Body of pancreas (tissue), 4 donors: Measurements from ENCODE around the gene OAS3. TPM values are rescaled to one million over a fixed set of nuclear protein-coding genes. Genes with fewer than 3 reads are reported as not detected.

Experiments
- ATAC-seq: fragments of 150-250 bp; one replicate; pipeline ENCODE4 v1.9.1; 2016
- DNase-seq, 4 donors: peaks; one replicate each; pipeline ENCODE4 v3.0.0-alpha.2; 2019
- H3K27ac ChIP-seq, 4 donors: fragments of 200-600 bp; sonication (generic); 1 replicate in 3 of 4; 2 replicates in 1 of 4; pipeline versions ENCODE4 v1.5.1 to v1.6.1; 2016 to 2019; ENCODE audit warnings: mild to moderate bottlenecking in 1 of 4, mixed read lengths in 1 of 4, moderate library complexity in 1 of 4
- H3K27me3 ChIP-seq, 2 donors: fragments of 200-600 bp; sonication (generic); one replicate each; pipeline ENCODE4 v1.6.0; 2016; ENCODE audit warnings: mild to moderate bottlenecking in 1 of 2
- H3K36me3 ChIP-seq, 2 donors: fragments of 200-600 bp; sonication (generic); replicated peaks in 1 of 2; 2 replicates each; pipeline ENCODE4 v1.5.1; 2016; ENCODE audit warnings: low read depth in 2 of 2; ENCODE audit not compliant: insufficient read depth in 1 of 2
- H3K4me1 ChIP-seq: fragments of 200-600 bp; sonication (generic); one replicate; pipeline ENCODE4 v1.6.0; 2016
- H3K4me3 ChIP-seq, 2 donors: fragments of 200-600 bp; sonication (generic); 1 replicate in 1 of 2; 2 replicates in 1 of 2; pipeline ENCODE4 v1.5.1; 2016 to 2019
- H3K9me3 ChIP-seq, 3 donors: fragments of 200-600 bp; sonication (generic); 1 replicate in 2 of 3; 2 replicates in 1 of 3; pipeline ENCODE4 v1.5.1; 2016
- POLR2A ChIP-seq, 3 donors: fragments of 450-650 bp; IDR thresholded peaks; one replicate each; pipeline ENCODE4 v1.6.1; 2016; ENCODE audit warnings: antibody characterized with exemption in 3 of 3, mild to moderate bottlenecking in 2 of 3
- WGBS, 2 donors: methylation state at CpG; one replicate each; pipeline ENCODE4 v1.1.5; 2017; 5-methylcytosine and 5-hydroxymethylcytosine counted together
- intact Hi-C: fragments of 100-400 bp; cut with DNase I; formaldehyde crosslinking; loops from one replicate; pipeline ENCODE4 v1.15.1; 2023
- total RNA-seq, 2 donors: library from RNA; depleted of rRNA; stranded (reverse); fragments of >200 nt; gene quantifications; one replicate each; pipeline ENCODE4 v1.1.0, GENCODE V29; 2016
- TF ChIP-seq, protein P1 (sequence below), 7 experiments: fragments of 450-650 bp in 4 of 7; fragments of 200-600 bp in 3 of 7; sonication (generic) in 3 of 7; IDR thresholded peaks; one replicate each; pipeline ENCODE4 v1.5.1; 2016 to 2019; ENCODE audit warnings: antibody characterized with exemption in 7 of 7

Gene OAS3
- total RNA-seq, 2 donors from 2014 or later: 2.3 to 18.1 TPM

GRCh38 chr12:112944024-112944690, 5.9 kb downstream of the OAS3 start:
- Histone ChIP-seq H3K36me3 (no peaks in the 10 kb centered on the region), H3K27ac (no peak overlapping the region), H3K27me3 (no peaks in the 10 kb centered on the region), H3K4me3 (no peak overlapping the region), H3K9me3 (no peaks in the 10 kb centered on the region), H3K4me1 (peaks cover 9% of the 10 kb centered on the region)
- DNase-seq (no peak), ATAC-seq (no peak)
- 89 to 99% methylated on average over 14 to 15 of the region's 15 CpGs for WGBS, 2 donors
- TF ChIP-seq POLR2A (IDR thresholded peaks at IDR 0.05): no peak
- TF ChIP-seq, protein P1, sequence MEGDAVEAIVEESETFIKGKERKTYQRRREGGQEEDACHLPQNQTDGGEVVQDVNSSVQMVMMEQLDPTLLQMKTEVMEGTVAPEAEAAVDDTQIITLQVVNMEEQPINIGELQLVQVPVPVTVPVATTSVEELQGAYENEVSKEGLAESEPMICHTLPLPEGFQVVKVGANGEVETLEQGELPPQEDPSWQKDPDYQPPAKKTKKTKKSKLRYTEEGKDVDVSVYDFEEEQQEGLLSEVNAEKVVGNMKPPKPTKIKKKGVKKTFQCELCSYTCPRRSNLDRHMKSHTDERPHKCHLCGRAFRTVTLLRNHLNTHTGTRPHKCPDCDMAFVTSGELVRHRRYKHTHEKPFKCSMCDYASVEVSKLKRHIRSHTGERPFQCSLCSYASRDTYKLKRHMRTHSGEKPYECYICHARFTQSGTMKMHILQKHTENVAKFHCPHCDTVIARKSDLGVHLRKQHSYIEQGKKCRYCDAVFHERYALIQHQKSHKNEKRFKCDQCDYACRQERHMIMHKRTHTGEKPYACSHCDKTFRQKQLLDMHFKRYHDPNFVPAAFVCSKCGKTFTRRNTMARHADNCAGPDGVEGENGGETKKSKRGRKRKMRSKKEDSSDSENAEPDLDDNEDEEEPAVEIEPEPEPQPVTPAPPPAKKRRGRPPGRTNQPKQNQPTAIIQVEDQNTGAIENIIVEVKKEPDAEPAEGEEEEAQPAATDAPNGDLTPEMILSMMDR (IDR thresholded peaks at IDR 0.05): no peak
- intact Hi-C loops: no loop called here

- no peaks in the 10 kb centered on the region for H3K4me1 ChIP-seq
- no peaks in the 10 kb centered on the region for H3K36me3 ChIP-seq
- TF ChIP-seq POLR2A (IDR thresholded peaks at IDR 0.05): no peak
- TF ChIP-seq, protein P1 (IDR thresholded peaks at IDR 0.05): no peak
- 91 to 100% methylated on average over 4 of the region's 4 CpGs for WGBS, 2 donors
- H3K27me3 ChIP-seq: no peaks in the 10 kb centered on the region
- DNase-seq (no peak), ATAC-seq (no peak)
- no peak overlapping the region for H3K4me3 ChIP-seq
- intact Hi-C loops: no loop called here
- H3K9me3 ChIP-seq: no peaks in the 10 kb centered on the region
- no peak overlapping the region for H3K27ac ChIP-seq
These were observed 7.2 kb downstream of the OAS3 start for GRCh38 chr12:112945515-112945914.

GRCh38 chr12:112946236-112947000, 8.1 kb downstream of the OAS3 start:
- TF ChIP-seq, protein P1 (IDR thresholded peaks at IDR 0.05): no peak
- TF ChIP-seq POLR2A (IDR thresholded peaks at IDR 0.05): no peak
- 77 to 88% methylated on average over 5 to 13 of the region's 14 CpGs for WGBS, 2 donors
- H3K36me3 ChIP-seq: no peaks in the 10 kb centered on the region

DNA sequence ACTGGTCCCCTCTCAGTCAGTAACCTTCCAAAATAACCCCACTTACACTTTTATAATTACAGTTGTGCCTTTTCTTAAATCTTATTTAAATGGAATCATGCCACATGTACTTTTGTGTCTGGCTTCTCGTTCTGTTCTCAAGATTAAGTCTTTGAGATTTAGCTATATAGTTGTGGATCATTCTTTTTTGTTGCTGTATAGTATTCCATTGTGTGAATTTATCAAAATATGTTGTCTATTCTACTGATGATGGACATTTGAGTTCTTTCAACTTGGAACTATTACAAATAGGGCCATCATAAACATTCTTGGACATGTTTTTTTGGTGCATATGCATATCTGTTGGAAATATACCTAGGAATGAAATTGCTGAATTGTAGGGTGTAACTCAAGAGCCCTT, 9.0 kb downstream of the OAS3 start:
- no peak for DNase-seq
- TF ChIP-seq POLR2A (IDR thresholded peaks at IDR 0.05): no peak
- TF ChIP-seq, protein P1 (IDR thresholded peaks at IDR 0.05): no peak
- no peaks in the 10 kb centered on the region for H3K27me3 ChIP-seq
- H3K4me1 ChIP-seq: no peaks in the 10 kb centered on the region
- no peaks in the 10 kb centered on the region for H3K36me3 ChIP-seq
- no peak overlapping the region for H3K4me3 ChIP-seq
- H3K27ac ChIP-seq: no peak overlapping the region
- no peaks in the 10 kb centered on the region for H3K9me3 ChIP-seq
- WGBS, 2 donors: 0 to 40% methylated on average over 1 of the region's 1 CpG
- intact Hi-C loops: no loop called here
- ATAC-seq: no peak

More at GRCh38 chr12:112946236-112947000, 8.1 kb downstream of the OAS3 start:
- intact Hi-C loops: no loop called here
- DNase-seq (no peak), ATAC-seq (no peak)
- Histone ChIP-seq H3K4me1 (no peaks in the 10 kb centered on the region), H3K4me3 (no peak overlapping the region), H3K9me3 (no peaks in the 10 kb centered on the region), H3K27me3 (no peaks in the 10 kb centered on the region), H3K27ac (no peak overlapping the region)
